K562 (cell line): ENCODE measurements around the gene DNAJC18. TPM values are rescaled to one million over a fixed set of nuclear protein-coding genes. Genes with fewer than 3 reads are reported as not detected.

Experiments
- ATAC-seq: fragments of 200-7000 bp; cut with Tn5 transposase; 3 replicates; pipeline ENCODE4 v1.9.1; 2020; ENCODE audit warnings: moderate library complexity
- BruUV-seq: library from RNA; stranded (reverse); fragments of 400-500 nt; replicated peaks from 2 replicates; lab custom pipeline; 2021; lab: Mats Ljungman, UMichigan
- CTCF ChIA-PET: fragments of 300-600 bp; formaldehyde crosslinking; extraction: SDS; loops from one replicate; lab custom pipeline; 2021; ENCODE audit warnings: low intra/inter-chr PET ratio; lab: Yijun Ruan, JAX
- POLR2A ChIA-PET: fragments of 300-600, 350-650 bp; sonication (Branson Sonifier 250); formaldehyde crosslinking; extraction: SDS; loops from one replicate; lab custom pipeline; 2021; ENCODE audit warnings: antibody characterized with exemption, inconsistent platforms; lab: Yijun Ruan, JAX
- DNase-seq, 4 experiments: peaks; one replicate each; pipeline versions ENCODE4 v3.0.0 to v3.0.0-alpha.2; 2011 to 2018; ENCODE audit warnings: low spot score in 3 of 4, mixed read lengths in 3 of 4; ENCODE audit errors: extremely low read depth in 1 of 4
- FAIRE-seq: peaks from 2 replicates; lab custom pipeline; 2011; peaks lifted over from hg19 to GRCh38; lab: Jason Lieb, UNC
- H2AFZ ChIP-seq: 2 replicates; pipeline ENCODE4 v1.6.0; 2011; ENCODE audit warnings: low read depth, low read length, control low read depth, inconsistent platforms
- H3K27ac ChIP-seq: fragments of 200-600 bp; 3 replicates; pipeline ENCODE4 v1.8.0; 2011; ENCODE audit warnings: low read depth, mild to moderate bottlenecking, control low read depth, inconsistent platforms, low read length, moderate library complexity, mixed read lengths; ENCODE audit errors: extremely low read depth
- H3K27me3 ChIP-seq, 2 experiments: fragments of 300-600 bp in 1 of 2; 2 replicates in 1 of 2; 3 replicates in 1 of 2; pipeline versions ENCODE4 v1.6.0 to v1.8.0; 2011; ENCODE audit warnings: inconsistent platforms in 2 of 2, low read length in 2 of 2, mild to moderate bottlenecking in 1 of 2, mixed read lengths in 1 of 2, moderate library complexity in 1 of 2; ENCODE audit not compliant: control insufficient read depth in 2 of 2, insufficient read depth in 2 of 2
- H3K36me3 ChIP-seq: fragments of 300-600 bp; 3 replicates; pipeline ENCODE4 v1.8.0; 2011; ENCODE audit warnings: mild to moderate bottlenecking, low read length, inconsistent platforms; ENCODE audit not compliant: control insufficient read depth, insufficient read depth
- H3K4me1 ChIP-seq, 2 experiments: fragments of 200-600 bp in 1 of 2; replicated peaks in 1 of 2; 2 replicates in 1 of 2; 3 replicates in 1 of 2; pipeline versions ENCODE4 v1.5.1 to v1.8.0; 2011; ENCODE audit warnings: inconsistent platforms in 2 of 2, low read length in 2 of 2, mild to moderate bottlenecking in 1 of 2, mixed read lengths in 1 of 2, moderate library complexity in 1 of 2; ENCODE audit not compliant: control insufficient read depth in 2 of 2, insufficient read depth in 2 of 2
- H3K4me2 ChIP-seq: 2 replicates; pipeline ENCODE4 v1.6.1; 2011; ENCODE audit warnings: low read length, control low read depth, inconsistent platforms, mixed read lengths; ENCODE audit not compliant: insufficient read depth
- H3K4me3 ChIP-seq: fragments of 200-600 bp; sonication (generic), shearing (Covaris generic); 2 replicates; pipeline ENCODE4 v1.5.1; 2016; ENCODE audit warnings: control low read depth, inconsistent platforms
- H3K79me2 ChIP-seq: fragments of 200-600 bp; 3 replicates; pipeline ENCODE4 v1.8.0; 2011; ENCODE audit warnings: low read length, inconsistent platforms; ENCODE audit not compliant: control insufficient read depth, insufficient read depth
- H3K9ac ChIP-seq, 2 experiments: 2 replicates each; pipeline versions ENCODE4 v1.6.0 to v1.6.1; 2011; ENCODE audit warnings: low read depth in 2 of 2, low read length in 2 of 2, control low read depth in 1 of 2, inconsistent platforms in 1 of 2, mild to moderate bottlenecking in 1 of 2, mixed read lengths in 1 of 2; ENCODE audit not compliant: insufficient read depth in 1 of 2
- H3K9me1 ChIP-seq: one replicate; pipeline ENCODE4 v1.6.0; 2011; ENCODE audit warnings: inconsistent platforms, mild to moderate bottlenecking, low read length, moderate library complexity; ENCODE audit not compliant: control insufficient read depth, insufficient read depth
- H3K9me3 ChIP-seq: replicated peaks from 2 replicates; pipeline ENCODE4 v1.5.1; 2011; ENCODE audit warnings: low read depth, low read length, inconsistent platforms; ENCODE audit not compliant: control insufficient read depth, insufficient read depth
- H4K20me1 ChIP-seq: replicated peaks from 2 replicates; pipeline ENCODE4 v1.6.1; 2011; ENCODE audit warnings: low read length, inconsistent platforms, mixed read lengths; ENCODE audit not compliant: control insufficient read depth, insufficient read depth
- DIDO1 ChIP-seq: fragments of 450-650 bp; IDR thresholded peaks from 2 replicates; pipeline ENCODE4 v1.6.1; 2016; ENCODE audit warnings: low read depth, missing biosample characterization, missing genetic modification characterization
- ELF1 ChIP-seq: fragments of 200-800 bp; sonication (Bioruptor generic); IDR thresholded peaks from 2 replicates; pipeline ENCODE4 v1.6.1; 2016; ENCODE audit warnings: missing genetic modification characterization, missing compliant biosample characterization
- GTF2E2 ChIP-seq: fragments of 200-800 bp; sonication (Bioruptor generic); IDR thresholded peaks from 2 replicates; pipeline ENCODE4 v1.6.1; 2016; ENCODE audit warnings: missing genetic modification characterization, missing compliant biosample characterization
- HIVEP1 ChIP-seq: fragments of 250-450 bp; sonication (Bioruptor Pico); IDR thresholded peaks from 2 replicates; pipeline ENCODE4 v1.4.0; 2020; ENCODE audit warnings: mild to moderate bottlenecking
- MXI1 ChIP-seq: IDR thresholded peaks from 2 replicates; pipeline ENCODE4 v1.6.1; 2011; ENCODE audit warnings: low read depth, mild to moderate bottlenecking, improper control_type of control experiment, low read length
- PML ChIP-seq: IDR thresholded peaks from 2 replicates; pipeline ENCODE4 v1.6.1; 2012; ENCODE audit warnings: low read length, inconsistent platforms
- TCF7 ChIP-seq: sonication (generic); IDR thresholded peaks from 2 replicates; pipeline ENCODE4 v1.6.1; 2016; ENCODE audit warnings: antibody characterized with exemption, borderline replicate concordance
- ZNF133 ChIP-seq: fragments of 250-450 bp; sonication (Bioruptor Pico); IDR thresholded peaks from 2 replicates; pipeline ENCODE4 v1.4.0; 2020; ENCODE audit warnings: mild to moderate bottlenecking
- ZNF212 ChIP-seq: fragments of 450-650 bp; formaldehyde crosslinking; IDR thresholded peaks from 2 replicates; pipeline ENCODE4 v1.4.0; 2020; ENCODE audit warnings: mild to moderate bottlenecking
- ZNF436 ChIP-seq: fragments of 250-450, 450-650 bp; sonication (Bioruptor Pico); formaldehyde crosslinking; IDR thresholded peaks from 2 replicates; pipeline ENCODE4 v1.7.0; 2020; ENCODE audit warnings: mild to moderate bottlenecking
- WGBS: fragments of 100-300 bp; shearing (Covaris generic); methylation state at CpG from one replicate; pipeline ENCODE4 v1.1.6; 2016; ENCODE audit warnings: low coverage, mixed read lengths; ENCODE audit not compliant: insufficient coverage; ENCODE audit errors: missing lambda C conversion rate; 5-methylcytosine and 5-hydroxymethylcytosine counted together
- in situ Hi-C: fragments of 300-500 bp; cut with MboI; formaldehyde crosslinking; loops from 4 replicates; pipeline ENCODE4 v1.15.0; 2018; ENCODE audit warnings: inconsistent platforms, mixed read lengths
- intact Hi-C: fragments of 100-400 bp; cut with micrococcal nuclease; formaldehyde crosslinking; loops from 2 replicates; pipeline ENCODE4 v1.14.2; 2022
- polyA plus RNA-seq, 8 experiments: library from polyadenylated mRNA; depleted of rRNA in 4 of 8; stranded (reverse) in 5 of 8; unstranded in 3 of 8; fragments of >200 nt; fragmentation: Nextera tagmentation in 2 of 8; fragmentation: Illumina TruSeq in 1 of 8; extraction: Ambion mirVana in 2 of 8; extraction: Trizol in 1 of 8; gene quantifications; 2 replicates each; pipeline versions ENCODE4 v1.2.1 to v1.2.3, GENCODE V29; 2011 to 2014; ENCODE audit warnings: inconsistent platforms in 1 of 8, missing spikeins in 1 of 8
- total RNA-seq, 7 experiments: library from RNA; depleted of rRNA in 6 of 7; stranded (reverse); fragments of >200 nt in 6 of 7; fragmentation: Illumina TruSeq in 2 of 7; extraction: Trizol in 2 of 7; gene quantifications; 2 replicates each; pipeline versions ENCODE4 v1.2.1 to v1.2.3, GENCODE V29; 2011 to 2021; ENCODE audit warnings: low replicate concordance in 1 of 7
- TF ChIP-seq, protein P1 (sequence below), 2 experiments: IDR thresholded peaks; 2 replicates each; pipeline ENCODE4 v1.6.1; 2012; ENCODE audit warnings: improper control_type of control experiment in 2 of 2, low read depth in 2 of 2, low read length in 2 of 2, borderline replicate concordance in 1 of 2
- TF ChIP-seq, protein P2 (sequence below): fragments of 450-650 bp; IDR thresholded peaks from 2 replicates; pipeline ENCODE4 v1.6.1; 2016; ENCODE audit warnings: low read depth, mild to moderate bottlenecking, moderate library complexity
- TF ChIP-seq, protein P3 (sequence below): fragments of 450-650 bp; formaldehyde crosslinking; IDR thresholded peaks from 2 replicates; pipeline ENCODE4 v1.4.0; 2022; ENCODE audit warnings: mild to moderate bottlenecking, moderate library complexity

Gene DNAJC18
- total and polyA plus RNA-seq, 9 of the 15 experiments (the other 6 are each of a cell fraction or from before 2014, with no cell fraction given): 1.5 to 13.3 (median 7.5) TPM

DNA sequence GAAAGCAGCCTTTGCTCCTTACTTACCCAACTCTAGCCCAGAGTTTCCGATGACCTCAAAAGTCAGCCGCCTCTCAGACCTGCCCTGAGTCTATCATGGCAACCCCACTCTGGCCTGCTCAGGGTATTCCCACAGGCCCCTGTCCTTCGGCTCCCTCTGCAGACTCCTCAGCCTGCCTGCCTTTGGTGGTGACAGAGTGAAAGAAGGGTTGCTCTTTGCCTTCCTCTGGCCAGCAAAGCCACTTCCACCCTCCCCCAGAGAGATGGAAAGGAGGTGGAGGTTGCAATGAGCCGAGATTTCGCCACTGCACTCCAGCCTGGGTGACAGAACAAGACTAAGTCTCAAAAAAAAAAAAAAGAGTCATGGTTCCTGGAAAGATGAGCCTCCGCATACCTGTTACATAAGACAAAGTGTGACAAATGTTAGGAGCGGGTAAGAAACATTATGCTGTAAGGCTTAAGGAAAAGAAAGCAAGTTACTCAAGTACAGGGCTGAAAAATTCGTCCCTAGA lies 29.2 kb upstream of the DNAJC18 start (continued):
- TF ChIP-seq, protein P1, sequence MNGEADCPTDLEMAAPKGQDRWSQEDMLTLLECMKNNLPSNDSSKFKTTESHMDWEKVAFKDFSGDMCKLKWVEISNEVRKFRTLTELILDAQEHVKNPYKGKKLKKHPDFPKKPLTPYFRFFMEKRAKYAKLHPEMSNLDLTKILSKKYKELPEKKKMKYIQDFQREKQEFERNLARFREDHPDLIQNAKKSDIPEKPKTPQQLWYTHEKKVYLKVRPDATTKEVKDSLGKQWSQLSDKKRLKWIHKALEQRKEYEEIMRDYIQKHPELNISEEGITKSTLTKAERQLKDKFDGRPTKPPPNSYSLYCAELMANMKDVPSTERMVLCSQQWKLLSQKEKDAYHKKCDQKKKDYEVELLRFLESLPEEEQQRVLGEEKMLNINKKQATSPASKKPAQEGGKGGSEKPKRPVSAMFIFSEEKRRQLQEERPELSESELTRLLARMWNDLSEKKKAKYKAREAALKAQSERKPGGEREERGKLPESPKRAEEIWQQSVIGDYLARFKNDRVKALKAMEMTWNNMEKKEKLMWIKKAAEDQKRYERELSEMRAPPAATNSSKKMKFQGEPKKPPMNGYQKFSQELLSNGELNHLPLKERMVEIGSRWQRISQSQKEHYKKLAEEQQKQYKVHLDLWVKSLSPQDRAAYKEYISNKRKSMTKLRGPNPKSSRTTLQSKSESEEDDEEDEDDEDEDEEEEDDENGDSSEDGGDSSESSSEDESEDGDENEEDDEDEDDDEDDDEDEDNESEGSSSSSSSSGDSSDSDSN (IDR thresholded peaks at IDR 0.05; ENCODE audit: borderline replicate concordance in 1 of 2, low read depth in 2 of 2, low read length in 2 of 2): peak; percentile 38 to 98; a peak in 2 of 4 replicates
- TF ChIP-seq, protein P2, sequence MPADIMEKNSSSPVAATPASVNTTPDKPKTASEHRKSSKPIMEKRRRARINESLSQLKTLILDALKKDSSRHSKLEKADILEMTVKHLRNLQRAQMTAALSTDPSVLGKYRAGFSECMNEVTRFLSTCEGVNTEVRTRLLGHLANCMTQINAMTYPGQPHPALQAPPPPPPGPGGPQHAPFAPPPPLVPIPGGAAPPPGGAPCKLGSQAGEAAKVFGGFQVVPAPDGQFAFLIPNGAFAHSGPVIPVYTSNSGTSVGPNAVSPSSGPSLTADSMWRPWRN: no peak

DNA sequence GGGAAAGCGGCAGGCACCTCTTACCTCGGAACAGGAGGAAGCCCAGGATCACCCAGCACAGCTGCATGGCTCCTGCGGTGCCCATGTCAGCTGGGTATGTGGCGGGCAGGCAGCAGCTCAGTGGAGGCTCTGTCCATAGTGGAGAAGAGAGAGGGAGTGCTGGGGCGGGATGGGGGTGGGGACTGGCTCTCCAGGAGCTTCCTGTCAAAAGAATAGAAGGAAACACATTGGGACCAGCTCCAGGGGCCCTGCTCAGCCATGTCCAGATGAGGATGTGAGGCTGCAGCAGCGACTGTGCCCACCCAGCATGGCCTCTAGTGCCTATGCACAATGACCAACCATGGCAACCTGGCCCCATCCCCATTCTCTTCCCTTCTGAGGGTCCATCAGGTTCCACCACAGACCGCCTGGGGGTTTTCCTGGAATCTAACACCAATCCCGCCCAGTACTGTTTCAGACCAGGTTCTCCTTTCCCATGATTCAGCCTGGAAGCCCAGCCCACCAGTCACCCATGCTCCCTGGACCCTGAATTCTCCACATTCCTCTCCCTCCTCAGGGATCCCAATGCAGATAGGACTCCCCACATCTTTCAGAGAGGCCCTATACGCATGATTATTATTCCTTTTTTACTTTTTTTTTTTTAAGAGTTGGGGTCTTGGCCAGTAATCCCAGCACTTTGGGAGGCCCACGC lies 23.4 kb upstream of the DNAJC18 start, which contains the start of gene ECSCR:
Gene ECSCR (minus strand): TSS at position 158 of the 691 bp plus-strand sequence. CDS start 73 bp downstream, at position 85.
- no peaks in the 10 kb centered on the region for H3K9me1 ChIP-seq
- POLR2A ChIA-PET: interaction anchor here (0.6 kb wide), 1 partner anchor 41 kb away, joined by 3 read pairs; no protein-coding TSS in a partner anchor
- DNase-seq: peak in 1 of 4 experiments; percentile 6
- peak within 1 kb of the TSS in 1 of 2 experiments; percentile 73; a peak in 2 of 4 replicates for H3K9ac ChIP-seq
- no peaks in the 10 kb centered on the region for H3K36me3 ChIP-seq
- H3K27me3 ChIP-seq: no peaks in the 10 kb centered on the region
- CTCF ChIA-PET: no interaction called here
- ATAC-seq: no peak
- no peak for FAIRE-seq
- peaks cover 0 to 3% of the 10 kb centered on the region in 2 experiments; a peak in 3 of 5 replicates for H3K4me1 ChIP-seq
- intact Hi-C loops: no loop called here
- H4K20me1 ChIP-seq: no peaks in the 10 kb centered on the region
- in situ Hi-C loops: no loop called here
- no peak within 1 kb of the TSS for H3K4me3 ChIP-seq
- H3K4me2 ChIP-seq: no peak within 1 kb of the TSS
- H3K27ac ChIP-seq: no peak within 1 kb of the TSS
- H2AFZ ChIP-seq: no peak within 1 kb of the TSS
- H3K79me2 ChIP-seq: no peaks in the 10 kb centered on the region
- BruUV-seq: no TSS peak
- TF ChIP-seq ZNF436 (no peak), PML (no peak), MXI1 (no peak), ZNF212 (no peak), TCF7 (no peak), DIDO1 (tag) (no peak), ZNF133 (CRISPR knock-in tag) (no peak), GTF2E2 (tag) (no peak), HIVEP1 (CRISPR knock-in tag) (no peak), ELF1 (tag) (no peak)
- TF ChIP-seq, protein P3, sequence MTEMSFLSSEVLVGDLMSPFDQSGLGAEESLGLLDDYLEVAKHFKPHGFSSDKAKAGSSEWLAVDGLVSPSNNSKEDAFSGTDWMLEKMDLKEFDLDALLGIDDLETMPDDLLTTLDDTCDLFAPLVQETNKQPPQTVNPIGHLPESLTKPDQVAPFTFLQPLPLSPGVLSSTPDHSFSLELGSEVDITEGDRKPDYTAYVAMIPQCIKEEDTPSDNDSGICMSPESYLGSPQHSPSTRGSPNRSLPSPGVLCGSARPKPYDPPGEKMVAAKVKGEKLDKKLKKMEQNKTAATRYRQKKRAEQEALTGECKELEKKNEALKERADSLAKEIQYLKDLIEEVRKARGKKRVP (CRISPR knock-in tag): no peak
- WGBS: 58% methylated on average over 7 of the region's 10 CpGs
- H3K9me3 ChIP-seq: no peaks in the 10 kb centered on the region
